Thyroid gland (tissue), 4 donors: ENCODE measurements around the gene SORD.

Experiments used
- POLR2A ChIP-seq, 2 donors: fragments of 450-650 bp; IDR thresholded peaks; one replicate each; pipeline ENCODE4 v1.6.1; 2017; ENCODE audit warnings: antibody characterized with exemption in 2 of 2, mild to moderate bottlenecking in 2 of 2, moderate library complexity in 1 of 2
- TF ChIP-seq, protein P1 (sequence below), 6 experiments: fragments of 200-600 bp in 3 of 6; fragments of 450-650 bp in 3 of 6; sonication (generic) in 3 of 6; IDR thresholded peaks; one replicate each; pipeline ENCODE4 v1.5.1; 2016 to 2019; ENCODE audit warnings: antibody characterized with exemption in 6 of 6, mild to moderate bottlenecking in 2 of 6, inconsistent platforms in 1 of 6, moderate library complexity in 1 of 6

DNA sequence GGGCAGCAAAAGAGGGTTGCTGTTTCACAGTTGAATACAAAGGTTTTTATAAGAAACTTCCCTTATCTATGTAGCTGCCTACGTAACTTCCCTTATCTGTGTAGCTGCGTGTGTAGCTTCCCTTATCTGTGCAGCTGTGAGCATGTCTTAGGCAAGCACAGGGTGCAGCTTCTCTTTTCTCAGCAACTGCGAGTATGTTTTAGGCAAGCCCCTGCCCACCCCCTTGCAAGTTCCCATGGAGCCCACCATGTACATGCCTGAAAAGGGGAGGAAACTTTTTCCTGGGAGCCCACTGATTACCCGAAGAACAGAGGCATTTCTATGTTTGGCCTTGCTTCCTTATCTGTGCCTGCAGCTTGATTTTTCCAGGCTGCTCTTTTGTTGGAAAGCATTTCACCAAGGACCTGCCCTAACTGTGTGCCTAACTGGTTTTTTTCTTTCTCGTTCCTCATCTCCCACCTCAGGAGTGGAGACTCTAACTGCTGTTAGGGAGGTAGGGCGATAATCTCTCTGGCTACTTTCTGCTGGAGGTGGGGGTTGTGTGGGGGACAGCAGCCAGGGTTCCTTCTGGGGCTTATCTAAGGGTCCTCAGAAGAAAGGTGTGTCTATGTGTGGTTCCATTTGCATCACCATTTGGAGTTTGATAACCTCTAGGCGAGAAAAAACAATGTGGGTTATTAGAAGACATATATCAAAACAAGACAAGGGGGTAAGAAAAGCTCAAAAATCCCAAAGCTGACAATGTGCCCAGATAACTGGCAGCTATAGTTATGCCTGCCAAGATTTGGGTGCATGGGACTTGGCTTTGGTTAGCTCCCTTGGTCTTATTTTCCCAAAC lies 26.0 kb downstream of the SORD start:
- TF ChIP-seq, protein P1, sequence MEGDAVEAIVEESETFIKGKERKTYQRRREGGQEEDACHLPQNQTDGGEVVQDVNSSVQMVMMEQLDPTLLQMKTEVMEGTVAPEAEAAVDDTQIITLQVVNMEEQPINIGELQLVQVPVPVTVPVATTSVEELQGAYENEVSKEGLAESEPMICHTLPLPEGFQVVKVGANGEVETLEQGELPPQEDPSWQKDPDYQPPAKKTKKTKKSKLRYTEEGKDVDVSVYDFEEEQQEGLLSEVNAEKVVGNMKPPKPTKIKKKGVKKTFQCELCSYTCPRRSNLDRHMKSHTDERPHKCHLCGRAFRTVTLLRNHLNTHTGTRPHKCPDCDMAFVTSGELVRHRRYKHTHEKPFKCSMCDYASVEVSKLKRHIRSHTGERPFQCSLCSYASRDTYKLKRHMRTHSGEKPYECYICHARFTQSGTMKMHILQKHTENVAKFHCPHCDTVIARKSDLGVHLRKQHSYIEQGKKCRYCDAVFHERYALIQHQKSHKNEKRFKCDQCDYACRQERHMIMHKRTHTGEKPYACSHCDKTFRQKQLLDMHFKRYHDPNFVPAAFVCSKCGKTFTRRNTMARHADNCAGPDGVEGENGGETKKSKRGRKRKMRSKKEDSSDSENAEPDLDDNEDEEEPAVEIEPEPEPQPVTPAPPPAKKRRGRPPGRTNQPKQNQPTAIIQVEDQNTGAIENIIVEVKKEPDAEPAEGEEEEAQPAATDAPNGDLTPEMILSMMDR (IDR thresholded peaks at IDR 0.05): no peak
- no peak for TF ChIP-seq POLR2A (IDR thresholded peaks at IDR 0.05)
